Measurements from ENCODE around the gene SEPTIN3. TPM values are rescaled to one million over a fixed set of nuclear protein-coding genes. Genes with fewer than 3 reads are reported as not detected.

The SEPTIN3 gene
- total RNA-seq, 1 donor from 2014 or later, result 0.06 TPM

DNA sequence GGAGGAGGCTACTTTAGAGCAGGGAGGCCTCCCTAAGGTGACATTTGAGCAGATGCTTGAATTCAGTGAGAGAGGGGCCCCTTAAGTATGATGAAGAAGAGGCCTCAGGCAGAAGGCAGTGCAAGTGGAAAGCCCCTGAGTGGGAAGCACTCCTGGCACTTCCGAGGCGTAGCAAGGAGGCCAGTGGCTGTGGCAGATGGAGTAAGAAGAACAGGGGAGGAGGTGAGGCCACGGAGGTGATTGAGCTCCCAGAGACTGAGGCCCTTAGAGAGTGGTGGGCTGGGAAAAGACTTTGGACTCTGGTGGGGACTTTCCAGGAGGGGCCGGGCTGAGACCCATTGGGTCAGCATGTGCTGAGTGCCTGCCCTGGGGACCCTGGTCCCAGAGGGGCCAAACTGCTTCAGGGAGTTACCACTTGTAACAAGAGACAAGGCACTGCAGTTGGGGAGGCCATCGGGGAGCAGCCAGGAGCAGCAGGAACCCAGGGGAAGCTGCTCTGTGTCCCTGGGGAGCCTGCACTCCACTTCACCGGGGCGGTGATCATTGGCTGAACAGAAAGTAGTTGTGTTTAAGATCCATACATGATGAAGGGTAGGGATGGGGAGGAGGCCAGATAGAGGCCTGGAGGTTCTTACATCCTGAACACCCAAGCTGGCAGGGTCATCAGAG, 19.8 kb upstream of the SEPTIN3 start:
- H3K4me3 ChIP-seq (ENCODE audit: low read depth, low read length), result no peak overlapping the region
- DNase-seq (ENCODE audit: low read depth), result no peak
- no peak for TF ChIP-seq CTCF (conservative IDR thresholded peaks at IDR 0.05; ENCODE audit: low read depth, low read length)

- TF ChIP-seq CTCF (conservative IDR thresholded peaks at IDR 0.05; ENCODE audit: low read depth, low read length), result no peak
- no peak for DNase-seq (ENCODE audit: low read depth)
- H3K4me3 ChIP-seq (ENCODE audit: low read depth, low read length), result no peak within 1 kb of the TSS
Measured at GRCh38 chr22:41951898-41952474, 17.3 kb upstream of the SEPTIN3 start, which contains the start of gene SMIM45. SMIM45 (plus strand) TSS chr22:41952150.

DNA sequence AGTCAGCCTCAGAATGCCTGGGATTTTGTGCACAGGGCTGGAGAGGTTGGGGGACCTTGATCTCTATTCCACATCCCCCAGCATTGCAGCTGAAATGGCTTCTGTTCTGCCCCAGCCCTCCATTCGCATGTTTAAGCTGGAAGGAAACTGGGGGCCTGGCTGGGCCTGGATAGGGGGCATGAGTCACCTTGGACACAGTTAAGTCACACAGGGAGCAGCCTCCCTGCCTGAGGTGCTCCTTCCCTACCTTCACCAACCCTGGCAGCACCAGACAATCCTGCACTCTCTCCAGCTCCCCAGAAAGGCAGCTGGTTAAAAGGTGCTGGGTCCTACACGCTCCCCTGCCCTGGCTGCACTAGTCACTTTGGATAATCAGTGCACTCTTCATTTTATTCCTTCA, 16.5 kb upstream of the SEPTIN3 start:
- no peak for DNase-seq (ENCODE audit: low read depth)
- no peak overlapping the region for H3K4me3 ChIP-seq (ENCODE audit: low read depth, low read length)
- TF ChIP-seq CTCF (conservative IDR thresholded peaks at IDR 0.05; ENCODE audit: low read depth, low read length), result no peak

DNA sequence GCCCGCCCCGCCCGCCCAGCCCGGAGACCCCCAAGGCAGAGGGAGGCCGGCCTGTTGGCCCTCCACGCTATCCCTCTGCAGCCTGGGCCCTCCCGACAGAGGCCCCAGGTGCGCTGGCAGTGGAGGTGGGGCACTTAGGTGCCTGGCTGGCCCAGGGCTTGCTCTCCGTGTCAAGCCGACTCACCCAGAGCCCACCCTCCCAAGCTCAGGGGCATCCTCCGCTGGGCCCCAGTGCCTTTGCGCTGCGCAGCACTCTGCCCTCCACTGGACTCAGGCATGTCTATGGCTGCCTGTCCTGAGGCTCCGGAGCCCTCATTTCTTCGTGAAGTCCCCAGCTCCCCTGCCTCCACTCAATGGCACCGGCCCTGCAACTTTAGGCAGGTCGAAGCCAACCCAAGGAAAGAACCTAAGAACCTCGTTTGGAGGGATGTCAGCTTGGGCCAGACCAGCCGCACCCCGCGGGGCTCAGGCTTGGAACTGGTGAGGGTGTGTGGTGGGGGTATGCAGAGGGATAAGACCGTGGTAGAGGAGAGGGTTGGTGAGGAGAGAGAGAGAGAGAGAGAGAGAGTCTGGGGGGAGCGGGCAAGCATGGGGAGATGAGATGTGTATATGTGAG, 11.2 kb upstream of the SEPTIN3 start:
- peak overlapping the region; percentile 20 for H3K4me3 ChIP-seq (ENCODE audit: low read depth, low read length)
- DNase-seq (ENCODE audit: low read depth), result no peak
- no peak for TF ChIP-seq CTCF (conservative IDR thresholded peaks at IDR 0.05; ENCODE audit: low read depth, low read length)

GRCh38 chr22:41963453-41964111, 5.7 kb upstream of the SEPTIN3 start:
- no peak for DNase-seq (ENCODE audit: low read depth)
- no peak for TF ChIP-seq CTCF (conservative IDR thresholded peaks at IDR 0.05; ENCODE audit: low read depth, low read length)
- no peak overlapping the region for H3K4me3 ChIP-seq (ENCODE audit: low read depth, low read length)

GRCh38 chr22:41964112-41964491, 5.1 kb upstream of the SEPTIN3 start:
- no peak for DNase-seq (ENCODE audit: low read depth)
- no peak overlapping the region for H3K4me3 ChIP-seq (ENCODE audit: low read depth, low read length)
- no peak for TF ChIP-seq CTCF (conservative IDR thresholded peaks at IDR 0.05; ENCODE audit: low read depth, low read length)
